Mesothelial cell of epicardium (in vitro differentiated cells): Measurements from ENCODE around the gene DLG5. TPM values are rescaled to one million over a fixed set of nuclear protein-coding genes. Genes with fewer than 3 reads are reported as not detected.

Experiments
- DNase-seq, 2 experiments: peaks; one replicate each; pipeline ENCODE4 v3.0.0; 2021; ENCODE audit warnings: low spot score in 2 of 2; ENCODE audit not compliant: unreplicated experiment in 2 of 2
- H3K27ac Mint-ChIP-seq: 2 replicates; pipeline ENCODE4 v1.8.0; 2021; ENCODE audit warnings: mixed read lengths
- H3K27me3 Mint-ChIP-seq: 2 replicates; pipeline ENCODE4 v1.8.0; 2021; ENCODE audit warnings: low read depth, mixed read lengths
- H3K36me3 Mint-ChIP-seq: 2 replicates; pipeline ENCODE4 v1.8.0; 2021; ENCODE audit warnings: mixed read lengths
- H3K4me1 Mint-ChIP-seq: 2 replicates; pipeline ENCODE4 v1.8.0; 2021; ENCODE audit warnings: mixed read lengths
- H3K4me3 Mint-ChIP-seq: 2 replicates; pipeline ENCODE4 v1.8.0; 2021; ENCODE audit warnings: mild to moderate bottlenecking, moderate library complexity, mixed read lengths
- H3K9me3 Mint-ChIP-seq: 2 replicates; pipeline ENCODE4 v1.8.0; 2021; ENCODE audit warnings: mixed read lengths
- CTCF ChIP-seq: fragments of 200-600 bp; sonication (generic); IDR thresholded peaks from one replicate; pipeline ENCODE4 v1.5.0; 2021; ENCODE audit warnings: antibody characterized with exemption; ENCODE audit not compliant: unreplicated experiment
- total RNA-seq: library from RNA; stranded (reverse); gene quantifications from 3 replicates; pipeline ENCODE4 v1.2.1, GENCODE V29; 2021

Gene DLG5
- total RNA-seq, 1 donor from 2014 or later: 82.2 TPM

GRCh38 chr10:77886795-77887355 lies 39.7 kb downstream of the DLG5 start:
- H3K36me3 Mint-ChIP-seq: no peaks in the 10 kb centered on the region
- TF ChIP-seq CTCF: no peak
- H3K4me3 Mint-ChIP-seq: no peak overlapping the region
- H3K9me3 Mint-ChIP-seq: no peaks in the 10 kb centered on the region
- peak overlapping the region; percentile 97 for H3K27ac Mint-ChIP-seq
- H3K27me3 Mint-ChIP-seq: no peaks in the 10 kb centered on the region
- DNase-seq: no peak
- H3K4me1 Mint-ChIP-seq: peaks cover 52% of the 10 kb centered on the region

GRCh38 chr10:77884181-77884580 lies 42.4 kb downstream of the DLG5 start:
- no peak for TF ChIP-seq CTCF
- Mint-ChIP-seq H3K4me3 (no peak overlapping the region), H3K27me3 (no peaks in the 10 kb centered on the region), H3K36me3 (no peaks in the 10 kb centered on the region), H3K4me1 (peaks cover 38% of the 10 kb centered on the region), H3K27ac (peak overlapping the region; percentile 5), H3K9me3 (no peaks in the 10 kb centered on the region)
- no peak for DNase-seq

- Mint-ChIP-seq H3K4me3 (no peak overlapping the region), H3K27me3 (no peaks in the 10 kb centered on the region), H3K4me1 (peaks cover 34% of the 10 kb centered on the region), H3K9me3 (no peaks in the 10 kb centered on the region), H3K36me3 (no peaks in the 10 kb centered on the region), H3K27ac (no peak overlapping the region)
- DNase-seq: no peak
- no peak for TF ChIP-seq CTCF
Measured at GRCh38 chr10:77881636-77882035, 44.9 kb downstream of the DLG5 start.

- H3K36me3 Mint-ChIP-seq: no peaks in the 10 kb centered on the region
- no peaks in the 10 kb centered on the region for H3K27me3 Mint-ChIP-seq
- H3K4me1 Mint-ChIP-seq: peaks cover 32% of the 10 kb centered on the region
- DNase-seq: no peak
- TF ChIP-seq CTCF: no peak
- no peaks in the 10 kb centered on the region for H3K9me3 Mint-ChIP-seq
- no peak overlapping the region for H3K27ac Mint-ChIP-seq
- H3K4me3 Mint-ChIP-seq: no peak overlapping the region
Measured at GRCh38 chr10:77881222-77881621, 45.3 kb downstream of the DLG5 start.

GRCh38 chr10:77879710-77880109 lies 46.8 kb downstream of the DLG5 start:
- Mint-ChIP-seq H3K27me3 (no peaks in the 10 kb centered on the region), H3K27ac (peak overlapping the region; percentile 5), H3K9me3 (no peaks in the 10 kb centered on the region), H3K4me1 (peaks cover 25% of the 10 kb centered on the region), H3K36me3 (no peaks in the 10 kb centered on the region), H3K4me3 (no peak overlapping the region)
- no peak for TF ChIP-seq CTCF
- no peak for DNase-seq

- Mint-ChIP-seq H3K36me3 (no peaks in the 10 kb centered on the region), H3K27ac (peak overlapping the region; percentile 72), H3K9me3 (no peaks in the 10 kb centered on the region), H3K4me1 (peaks cover 27% of the 10 kb centered on the region), H3K4me3 (no peak overlapping the region), H3K27me3 (no peaks in the 10 kb centered on the region)
- no peak for DNase-seq
- no peak for TF ChIP-seq CTCF
Measured at GRCh38 chr10:77879065-77879464, 47.5 kb downstream of the DLG5 start.
